ENCODE measurements around the gene SIRT7. TPM values are rescaled to one million over a fixed set of nuclear protein-coding genes. Genes with fewer than 3 reads are reported as not detected.

Gene SIRT7
- total RNA-seq, 4 donors from 2014 or later: 14.3 to 24.1 (median 18.3) TPM

- peaks cover 24% of the 10 kb centered on the region for H3K27me3 ChIP-seq
- TF ChIP-seq, protein P1, sequence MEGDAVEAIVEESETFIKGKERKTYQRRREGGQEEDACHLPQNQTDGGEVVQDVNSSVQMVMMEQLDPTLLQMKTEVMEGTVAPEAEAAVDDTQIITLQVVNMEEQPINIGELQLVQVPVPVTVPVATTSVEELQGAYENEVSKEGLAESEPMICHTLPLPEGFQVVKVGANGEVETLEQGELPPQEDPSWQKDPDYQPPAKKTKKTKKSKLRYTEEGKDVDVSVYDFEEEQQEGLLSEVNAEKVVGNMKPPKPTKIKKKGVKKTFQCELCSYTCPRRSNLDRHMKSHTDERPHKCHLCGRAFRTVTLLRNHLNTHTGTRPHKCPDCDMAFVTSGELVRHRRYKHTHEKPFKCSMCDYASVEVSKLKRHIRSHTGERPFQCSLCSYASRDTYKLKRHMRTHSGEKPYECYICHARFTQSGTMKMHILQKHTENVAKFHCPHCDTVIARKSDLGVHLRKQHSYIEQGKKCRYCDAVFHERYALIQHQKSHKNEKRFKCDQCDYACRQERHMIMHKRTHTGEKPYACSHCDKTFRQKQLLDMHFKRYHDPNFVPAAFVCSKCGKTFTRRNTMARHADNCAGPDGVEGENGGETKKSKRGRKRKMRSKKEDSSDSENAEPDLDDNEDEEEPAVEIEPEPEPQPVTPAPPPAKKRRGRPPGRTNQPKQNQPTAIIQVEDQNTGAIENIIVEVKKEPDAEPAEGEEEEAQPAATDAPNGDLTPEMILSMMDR (IDR thresholded peaks at IDR 0.05): no peak
- TF ChIP-seq POLR2A (IDR thresholded peaks at IDR 0.05) (no peak), EP300 (IDR thresholded peaks at IDR 0.05) (no peak), POLR2AphosphoS5 (IDR thresholded peaks at IDR 0.05) (no peak)
- ATAC-seq: no peak
- no peak overlapping the region for H3K4me3 ChIP-seq
- 60% methylated on average over 1 of the region's 22 CpGs; no CpG with 5 or more reads in 1 of the 2 donors for WGBS, 2 donors (ENCODE audit: low coverage in 1 of 2)
- no peak overlapping the region for H3K27ac ChIP-seq
- no peaks in the 10 kb centered on the region for H3K9me3 ChIP-seq
- H3K4me1 ChIP-seq: peaks cover 0 to 20% (median 11%) of the 10 kb centered on the region in 3 donors
- H3K36me3 ChIP-seq: peaks cover 0 to 77% of the 10 kb centered on the region in 2 donors
Observed at GRCh38 chr17:81899514-81900166, 18.3 kb downstream of the SIRT7 start.

GRCh38 chr17:81898885-81899284 lies 19.1 kb downstream of the SIRT7 start:
- ATAC-seq: no peak
- no peak overlapping the region for H3K27ac ChIP-seq
- peaks cover 24% of the 10 kb centered on the region for H3K27me3 ChIP-seq
- no peaks in the 10 kb centered on the region for H3K9me3 ChIP-seq
- peaks cover 0 to 77% of the 10 kb centered on the region in 2 donors for H3K36me3 ChIP-seq
- H3K4me3 ChIP-seq: no peak overlapping the region
- H3K4me1 ChIP-seq: peaks cover 0 to 20% (median 11%) of the 10 kb centered on the region in 3 donors
- TF ChIP-seq EP300 (IDR thresholded peaks at IDR 0.05): no peak
- no peak for TF ChIP-seq POLR2AphosphoS5 (IDR thresholded peaks at IDR 0.05)
- TF ChIP-seq POLR2A (IDR thresholded peaks at IDR 0.05): no peak
- TF ChIP-seq, protein P1 (IDR thresholded peaks at IDR 0.05): no peak
- WGBS, 2 donors (ENCODE audit: low coverage in 1 of 2): 67% methylated on average over 1 of the region's 9 CpGs; no CpG with 5 or more reads in 1 of the 2 donors

DNA sequence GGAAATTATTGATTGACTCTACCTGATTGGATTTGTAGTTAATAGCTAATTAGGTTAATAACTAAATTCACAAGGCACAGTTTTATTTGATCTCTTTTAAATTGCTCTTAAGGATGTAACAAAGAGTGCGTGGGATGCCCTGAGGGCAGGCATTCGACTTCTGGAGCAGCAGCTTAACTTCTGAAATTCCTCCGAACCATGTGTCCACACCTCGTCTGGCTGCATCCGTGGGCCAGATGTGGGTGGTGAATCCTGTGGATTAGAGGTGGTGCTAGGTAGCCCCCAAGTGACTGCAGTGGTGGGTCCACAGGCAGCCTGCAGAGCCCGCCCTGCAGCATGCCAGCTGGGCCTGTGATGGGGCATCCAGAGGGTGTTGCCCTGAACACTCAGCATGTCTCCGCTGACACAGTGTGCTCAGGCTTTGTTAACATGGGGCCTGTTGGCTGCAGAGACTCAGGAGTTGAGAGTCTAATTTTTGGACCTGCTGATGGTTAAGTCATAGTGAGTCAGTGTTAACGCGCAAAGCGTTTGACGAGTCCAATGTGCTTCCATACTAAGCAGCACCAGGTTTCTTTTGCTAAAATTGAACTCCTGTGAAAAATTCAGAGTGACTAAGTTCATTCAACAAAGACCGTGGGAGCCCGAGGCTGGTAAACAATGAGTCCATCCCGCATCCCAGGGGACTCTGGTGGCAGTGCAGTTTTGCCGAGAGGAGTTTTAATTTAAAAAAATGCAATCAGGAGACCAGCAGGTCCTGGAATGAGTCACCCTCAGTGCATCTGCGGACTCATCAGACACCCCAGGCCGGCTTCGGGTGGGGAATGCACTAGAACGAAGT lies 19.7 kb downstream of the SIRT7 start:
- Histone ChIP-seq H3K4me3 (no peak overlapping the region), H3K36me3 (peaks cover 0 to 75% of the 10 kb centered on the region in 2 donors), H3K27ac (no peak overlapping the region), H3K27me3 (peaks cover 24% of the 10 kb centered on the region), H3K9me3 (no peaks in the 10 kb centered on the region), H3K4me1 (peaks cover 0 to 24% (median 11%) of the 10 kb centered on the region in 3 donors)
- no peak for TF ChIP-seq EP300 (IDR thresholded peaks at IDR 0.05)
- TF ChIP-seq POLR2A (IDR thresholded peaks at IDR 0.05): no peak
- no peak for TF ChIP-seq POLR2AphosphoS5 (IDR thresholded peaks at IDR 0.05)
- TF ChIP-seq, protein P1 (IDR thresholded peaks at IDR 0.05): no peak
- ATAC-seq: no peak
- 70 to 74% methylated on average over 6 to 9 of the region's 19 CpGs for WGBS, 2 donors (ENCODE audit: low coverage in 1 of 2)

- Histone ChIP-seq H3K4me3 (no peak overlapping the region), H3K4me1 (peaks cover under 1 to 24% (median 7%) of the 10 kb centered on the region in 3 donors), H3K27ac (no peak overlapping the region), H3K27me3 (no peaks in the 10 kb centered on the region), H3K36me3 (peaks cover 0 to 68% of the 10 kb centered on the region in 2 donors), H3K9me3 (no peaks in the 10 kb centered on the region)
- TF ChIP-seq, protein P1 (IDR thresholded peaks at IDR 0.05): no peak
- TF ChIP-seq EP300 (IDR thresholded peaks at IDR 0.05) (no peak), POLR2AphosphoS5 (IDR thresholded peaks at IDR 0.05) (no peak), POLR2A (IDR thresholded peaks at IDR 0.05) (no peak)
- no peak for ATAC-seq
- 63 to 85% methylated on average over 4 to 11 of the region's 11 CpGs for WGBS, 2 donors (ENCODE audit: low coverage in 1 of 2)
Observed at GRCh38 chr17:81895400-81895799, 22.6 kb downstream of the SIRT7 start.

Measured in gastroesophageal sphincter (tissue), 4 donors.